Cardiac fibroblast (primary cell): Measurements from ENCODE around the gene B3GALT4.

Experiments used
- DNase-seq, 2 donors: peaks; one replicate each; pipeline versions ENCODE4 v3.0.0 to v3.0.0-alpha.2; 2010; ENCODE audit warnings: low read depth in 2 of 2
- H3K4me3 ChIP-seq, 2 donors: replicated peaks in 1 of 2; 1 replicate in 1 of 2; 2 replicates in 1 of 2; pipeline ENCODE4 v1.5.1; 2011; ENCODE audit warnings: low read depth in 2 of 2, low read length in 2 of 2, mild to moderate bottlenecking in 2 of 2, moderate library complexity in 1 of 2
- CTCF ChIP-seq: IDR thresholded peaks from one replicate; pipeline ENCODE4 v1.5.1; 2011; ENCODE audit warnings: low read depth, mild to moderate bottlenecking, low read length, inconsistent platforms

B3GALT4 gene

GRCh38 chr6:33243476-33243875, 33.4 kb upstream of the B3GALT4 start:
- no peak overlapping the region for H3K4me3 ChIP-seq
- TF ChIP-seq CTCF, result no peak
- DNase-seq, result no peak

DNA sequence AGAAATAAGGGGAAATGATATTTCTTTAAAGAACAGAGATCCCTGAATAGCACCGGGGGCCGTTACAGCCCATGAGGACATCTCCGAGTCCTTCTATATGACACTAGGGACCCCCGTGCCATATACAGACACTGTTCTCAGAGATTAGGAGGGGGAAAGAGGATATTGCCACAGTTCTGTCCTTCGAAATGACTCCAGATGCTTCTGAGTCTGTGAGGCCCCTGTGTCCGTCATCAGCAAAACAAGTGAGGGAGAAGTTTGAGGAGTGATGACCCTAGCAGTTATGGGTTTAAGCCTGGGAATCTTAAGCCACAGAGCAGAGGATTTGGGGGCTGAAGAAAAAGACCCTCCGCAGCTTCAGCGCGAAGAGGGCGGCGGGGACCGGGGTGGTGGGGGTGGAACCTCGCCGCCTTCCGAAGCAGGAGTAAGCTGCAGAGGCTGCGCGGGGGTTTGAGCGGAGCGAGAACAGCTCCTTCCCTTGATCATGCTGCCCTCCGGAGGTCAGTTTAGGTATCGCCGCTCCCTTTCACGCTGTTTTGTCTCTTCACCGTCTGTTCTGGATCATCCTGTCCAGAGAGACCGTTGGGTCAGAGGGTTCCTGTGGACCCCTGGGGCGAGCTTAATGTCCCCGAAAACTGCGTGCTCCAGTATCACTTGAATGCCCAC, 28.8 kb upstream of the B3GALT4 start:
- peak; percentile 90 for DNase-seq
- peak overlapping the region; percentile 49 to 57 for H3K4me3 ChIP-seq
- TF ChIP-seq CTCF, result peak; percentile 93

DNA sequence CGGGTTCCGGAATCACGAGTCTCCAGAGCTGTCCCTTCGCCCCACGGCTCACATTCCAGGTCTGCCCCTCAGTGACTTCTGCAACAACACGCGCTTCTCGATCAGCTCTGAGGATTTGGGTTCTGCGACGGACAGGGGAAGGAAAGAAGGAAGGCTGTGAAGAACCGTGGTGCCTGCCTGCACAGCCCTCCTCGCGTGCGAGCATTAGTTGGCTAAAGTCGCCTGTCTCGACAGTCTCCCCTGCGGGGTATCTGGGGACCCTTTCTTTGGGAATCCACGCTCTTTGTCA, 28.3 kb upstream of the B3GALT4 start:
- TF ChIP-seq CTCF, result no peak
- H3K4me3 ChIP-seq, result peak overlapping the region; percentile 49 to 57
- peak; percentile 64 to 72 for DNase-seq

DNA sequence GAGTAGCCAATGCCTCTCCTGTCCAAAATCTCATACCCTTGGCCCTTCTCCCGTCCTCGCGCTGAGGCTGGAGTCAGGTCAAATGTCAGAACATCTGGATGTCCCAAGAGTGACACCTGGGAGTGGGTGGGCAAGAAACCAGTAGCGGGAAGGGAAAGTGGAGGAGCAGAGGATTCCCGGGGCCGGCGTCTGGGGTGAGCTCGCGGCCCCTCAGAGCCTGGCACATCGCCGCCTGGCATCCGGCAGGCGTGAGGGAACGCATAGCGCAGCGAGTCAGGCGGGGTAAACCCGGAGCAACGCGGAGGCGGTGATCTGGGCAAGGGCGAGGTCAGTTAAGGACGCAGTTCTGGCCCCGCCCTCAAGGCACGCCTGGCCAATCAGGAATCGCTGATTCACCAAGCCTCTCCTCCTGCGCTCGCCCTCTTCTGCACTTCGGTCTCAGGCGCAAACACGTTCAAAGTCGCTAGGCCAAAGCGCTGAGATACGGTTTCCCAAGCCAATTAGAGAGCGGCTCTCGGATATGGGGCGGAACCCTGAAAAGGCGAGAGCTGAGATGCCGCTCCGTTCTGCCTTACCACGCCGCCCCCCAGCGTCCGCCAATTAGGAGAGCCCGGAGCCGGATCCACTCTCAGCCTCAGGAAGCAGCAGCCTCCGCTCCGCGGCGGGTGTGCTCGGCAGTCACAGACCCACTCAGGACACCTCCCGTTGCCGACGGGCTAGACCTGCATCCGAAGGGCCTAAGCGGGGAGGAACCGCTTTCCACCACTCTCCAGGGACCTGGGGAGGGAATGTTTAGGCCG, 27.8 kb upstream of the B3GALT4 start:
- peak; percentile 100 for DNase-seq
- no peak for TF ChIP-seq CTCF
- H3K4me3 ChIP-seq, result peak overlapping the region; percentile 57 to 72

- no peak for TF ChIP-seq CTCF
- H3K4me3 ChIP-seq, result peak overlapping the region; percentile 57 to 72
- peak; percentile 69 to 88 for DNase-seq
Observed at GRCh38 chr6:33249732-33250630, 26.9 kb upstream of the B3GALT4 start.

- H3K4me3 ChIP-seq, result peak overlapping the region in 1 of 2 donors; percentile 2
- TF ChIP-seq CTCF, result no peak
- no peak for DNase-seq
Observed at GRCh38 chr6:33250731-33251130, 26.2 kb upstream of the B3GALT4 start.
